Smooth muscle cell (in vitro differentiated cells): Measurements from ENCODE around the gene AK3. TPM values are rescaled to one million over a fixed set of nuclear protein-coding genes. Genes with fewer than 3 reads are reported as not detected.

ENCODE experiments used
- DNase-seq: peaks from one replicate; lab custom pipeline; 2025; ENCODE audit not compliant: unreplicated experiment; lab: John Stamatoyannopoulos, UW
- H2AFZ ChIP-seq: fragments of 200-600 bp; sonication (generic); 2 replicates; pipeline ENCODE4 v1.6.0; 2016; ENCODE audit warnings: antibody characterized with exemption, low read depth, mild to moderate bottlenecking
- H3F3A ChIP-seq: fragments of 200-600 bp; sonication (generic); 2 replicates; pipeline ENCODE4 v1.6.0; 2017; ENCODE audit warnings: antibody characterized with exemption, low read depth
- H3K27ac ChIP-seq: fragments of 200-600 bp; sonication (generic); 2 replicates; pipeline ENCODE4 v1.5.1; 2016; ENCODE audit warnings: low read depth, mild to moderate bottlenecking
- H3K27me3 ChIP-seq: fragments of 200-600 bp; sonication (generic); 2 replicates; pipeline ENCODE4 v1.6.1; 2016; ENCODE audit warnings: low read depth, mild to moderate bottlenecking
- H3K36me3 ChIP-seq: fragments of 200-600 bp; sonication (generic); 2 replicates; pipeline ENCODE4 v1.5.1; 2016; ENCODE audit warnings: low read depth
- H3K4me1 ChIP-seq: fragments of 200-600 bp; sonication (generic); 2 replicates; pipeline ENCODE4 v1.5.1; 2016; ENCODE audit warnings: low read depth
- H3K4me2 ChIP-seq: fragments of 200-600 bp; sonication (generic); 2 replicates; pipeline ENCODE4 v1.6.0; 2016; ENCODE audit warnings: mild to moderate bottlenecking
- H3K4me3 ChIP-seq: fragments of 200-600 bp; sonication (generic); 2 replicates; pipeline ENCODE4 v1.5.1; 2016; ENCODE audit warnings: mild to moderate bottlenecking
- H3K79me2 ChIP-seq: fragments of 200-600 bp; sonication (generic); 2 replicates; pipeline ENCODE4 v1.6.0; 2016; ENCODE audit warnings: low read depth, mild to moderate bottlenecking
- H3K9ac ChIP-seq: fragments of 200-600 bp; sonication (generic); 2 replicates; pipeline ENCODE4 v1.6.0; 2016; ENCODE audit warnings: low read depth
- H3K9me3 ChIP-seq: fragments of 200-600 bp; sonication (generic); replicated peaks from 2 replicates; pipeline ENCODE4 v1.5.1; 2016; ENCODE audit warnings: low read depth
- H4K20me1 ChIP-seq: fragments of 200-600 bp; sonication (generic); 2 replicates; pipeline ENCODE4 v1.6.0; 2016; ENCODE audit warnings: low read depth
- CTCF ChIP-seq: fragments of 200-600 bp; sonication (generic); IDR thresholded peaks from 2 replicates; pipeline ENCODE4 v1.5.1; 2017; ENCODE audit warnings: borderline replicate concordance, mild to moderate bottlenecking, antibody characterized with exemption; ENCODE audit not compliant: insufficient read depth, poor library complexity, severe bottlenecking
- WGBS: methylation state at CpG from one replicate; pipeline ENCODE4 v1.1.7; 2016; ENCODE audit warnings: low lambda C conversion rate; 5-methylcytosine and 5-hydroxymethylcytosine counted together
- polyA plus RNA-seq: library from polyadenylated mRNA; unstranded; fragments of >200 nt; fragmentation: Nextera tagmentation; extraction: Ambion mirVana; gene quantifications from 2 replicates; pipeline ENCODE4 v1.2.1, GENCODE V29; 2016
- total RNA-seq: library from RNA; depleted of rRNA; stranded (reverse); fragments of >200 nt; gene quantifications from 2 replicates; pipeline ENCODE4 v1.2.3, GENCODE V29; 2014

The AK3 gene
- total and polyA plus RNA-seq, 2 experiments from 2014 or later, result 28.7 to 49.3 TPM

- DNase-seq, result no peak
Measured at GRCh38 chr9:4700932-4701331, 40.1 kb downstream of the AK3 start.

GRCh38 chr9:4700091-4700490 is 40.9 kb downstream of the AK3 start:
- Histone ChIP-seq H3K4me3 (no peak overlapping the region), H3K27ac (no peak overlapping the region), H3K9me3 (no peaks in the 10 kb centered on the region), H3K27me3 (no peaks in the 10 kb centered on the region), H4K20me1 (peaks cover 14% of the 10 kb centered on the region), H3K4me2 (no peak overlapping the region), H3F3A (no peaks in the 10 kb centered on the region), H3K36me3 (no peaks in the 10 kb centered on the region), H3K79me2 (peaks cover 6% of the 10 kb centered on the region), H3K4me1 (no peaks in the 10 kb centered on the region), H3K9ac (no peak overlapping the region), H2AFZ (no peak overlapping the region)
- no peak for TF ChIP-seq CTCF
- DNase-seq, result no peak
- WGBS, result 88% methylated on average over 3 of the region's 3 CpGs

More at GRCh38 chr9:4700932-4701331, 40.1 kb downstream of the AK3 start:
- Histone ChIP-seq H3K4me1 (no peaks in the 10 kb centered on the region), H3K79me2 (peaks cover 6% of the 10 kb centered on the region), H4K20me1 (peaks cover 6% of the 10 kb centered on the region), H2AFZ (no peak overlapping the region), H3K4me2 (no peak overlapping the region), H3K9me3 (no peaks in the 10 kb centered on the region), H3K36me3 (peaks cover 1% of the 10 kb centered on the region), H3K9ac (no peak overlapping the region), H3K4me3 (no peak overlapping the region), H3K27me3 (no peaks in the 10 kb centered on the region), H3F3A (no peaks in the 10 kb centered on the region), H3K27ac (no peak overlapping the region)
- WGBS, result 94% methylated on average over 2 of the region's 2 CpGs
- no peak for TF ChIP-seq CTCF

GRCh38 chr9:4691795-4692194 is 49.2 kb downstream of the AK3 start:
- H3K79me2 ChIP-seq, result peaks cover 38% of the 10 kb centered on the region
- H3K27ac ChIP-seq, result peak overlapping the region; percentile 65
- no peak overlapping the region for H3K4me2 ChIP-seq
- no peak overlapping the region for H2AFZ ChIP-seq
- peaks cover 6% of the 10 kb centered on the region for H3K4me1 ChIP-seq
- peaks cover 51% of the 10 kb centered on the region for H4K20me1 ChIP-seq
- no peaks in the 10 kb centered on the region for H3K9me3 ChIP-seq
- no peaks in the 10 kb centered on the region for H3K27me3 ChIP-seq
- TF ChIP-seq CTCF, result no peak
- WGBS, result 67% methylated on average over 3 of the region's 3 CpGs
- H3K9ac ChIP-seq, result no peak overlapping the region
- peaks cover 5% of the 10 kb centered on the region for H3K36me3 ChIP-seq
- peaks cover 3% of the 10 kb centered on the region for H3F3A ChIP-seq
- H3K4me3 ChIP-seq, result no peak overlapping the region
- no peak for DNase-seq

GRCh38 chr9:4690144-4690543 is 50.9 kb downstream of the AK3 start:
- no peak overlapping the region for H3K4me3 ChIP-seq
- no peaks in the 10 kb centered on the region for H3K27me3 ChIP-seq
- H2AFZ ChIP-seq, result no peak overlapping the region
- no peak overlapping the region for H3K4me2 ChIP-seq
- TF ChIP-seq CTCF, result no peak
- peak overlapping the region; percentile 58 for H3K27ac ChIP-seq
- no peaks in the 10 kb centered on the region for H3K9me3 ChIP-seq
- no peak for DNase-seq
- peaks cover 3% of the 10 kb centered on the region for H3F3A ChIP-seq
- H4K20me1 ChIP-seq, result peaks cover 37% of the 10 kb centered on the region
- H3K36me3 ChIP-seq, result peaks cover 5% of the 10 kb centered on the region
- 97% methylated on average over 4 of the region's 4 CpGs for WGBS
- H3K9ac ChIP-seq, result no peak overlapping the region
- H3K4me1 ChIP-seq, result peaks cover 6% of the 10 kb centered on the region
- peaks cover 42% of the 10 kb centered on the region for H3K79me2 ChIP-seq
